GM12878 (cell line): ENCODE measurements around the gene DNAAF8. TPM values are rescaled to one million over a fixed set of nuclear protein-coding genes. Genes with fewer than 3 reads are reported as not detected.

Source experiments
- CEBPB ChIP-seq, 2 experiments: fragments of 150-350 bp in 1 of 2; IDR thresholded peaks; 2 replicates each; pipeline ENCODE4 v1.6.1; 2012 to 2014; ENCODE audit warnings: low read depth in 2 of 2, low read length in 2 of 2, borderline replicate concordance in 1 of 2, inconsistent platforms in 1 of 2
- CUX1 ChIP-seq: IDR thresholded peaks from 2 replicates; pipeline ENCODE4 v1.6.1; 2012; ENCODE audit warnings: improper control_type of control experiment, low read depth, low read length; ENCODE audit not compliant: insufficient replicate concordance
- POLR2A ChIP-seq: IDR thresholded peaks from 2 replicates; pipeline ENCODE4 v1.6.1; 2011; ENCODE audit warnings: low read depth, mild to moderate bottlenecking, low read length
- RUNX3 ChIP-seq: IDR thresholded peaks from 2 replicates; pipeline ENCODE4 v1.6.1; 2012; ENCODE audit warnings: low read length, inconsistent platforms
- SKIL ChIP-seq: fragments of 450-650 bp; IDR thresholded peaks from 2 replicates; pipeline ENCODE4 v1.6.1; 2017; ENCODE audit warnings: mild to moderate bottlenecking, low read depth, inconsistent platforms; ENCODE audit not compliant: poor library complexity, severe bottlenecking
- polyA plus RNA-seq, 11 experiments: library from polyadenylated mRNA; depleted of rRNA in 4 of 11; unstranded in 6 of 11; stranded (reverse) in 5 of 11; fragments of >200 nt; fragmentation: Nextera tagmentation in 4 of 11; fragmentation: Illumina TruSeq in 1 of 11; extraction: Ambion mirVana in 4 of 11; extraction: Trizol in 1 of 11; gene quantifications; 1 replicate in 1 of 11; 2 replicates in 10 of 11; pipeline versions ENCODE4 v1.2.1 to v1.2.3, GENCODE V29; 2011 to 2016; ENCODE audit warnings: inconsistent platforms in 2 of 11, missing spikeins in 2 of 11, low read depth in 1 of 11
- total RNA-seq, 4 experiments: library from RNA; depleted of rRNA in 3 of 4; stranded (reverse); fragments of >200 nt in 3 of 4; fragmentation: Illumina TruSeq in 1 of 4; extraction: Trizol in 1 of 4; gene quantifications; 2 replicates each; pipeline versions ENCODE4 v1.2.1 to v1.2.3, GENCODE V29; 2013 to 2021

DNAAF8 gene
- total and polyA plus RNA-seq, 10 of the 15 experiments (the other 5 are each of a cell fraction or from before 2014, with no cell fraction given): 0.01 to 0.78 (median 0.22) TPM; not detected in 2

GRCh38 chr16:4689864-4690704 is 44.3 kb upstream of the DNAAF8 start (continued):
- TF ChIP-seq CUX1: no peak
- TF ChIP-seq RUNX3: no peak
- TF ChIP-seq SKIL: no peak
- no peak for TF ChIP-seq CEBPB (IDR thresholded peaks at IDR 0.05; ENCODE audit: borderline replicate concordance in 1 of 2, low read depth in 2 of 2, low read length in 2 of 2)
- peak; percentile 77 for TF ChIP-seq POLR2A
